GM19328 (cell line): ENCODE measurements around the gene PLAGL2.
"Not testable (repeated sequence)": the region's sequence is repeated elsewhere in the genome, so short reads cannot be mapped to it uniquely, and the experiment has no call there.

ENCODE experiments used
- ATAC-seq: cut with Tn5 transposase; IDR thresholded peaks from one replicate; pipeline ENCODE4 v1.9.1; 2021; ENCODE audit warnings: mild to moderate bottlenecking, moderate library complexity; ENCODE audit not compliant: unreplicated experiment

PLAGL2 gene

DNA sequence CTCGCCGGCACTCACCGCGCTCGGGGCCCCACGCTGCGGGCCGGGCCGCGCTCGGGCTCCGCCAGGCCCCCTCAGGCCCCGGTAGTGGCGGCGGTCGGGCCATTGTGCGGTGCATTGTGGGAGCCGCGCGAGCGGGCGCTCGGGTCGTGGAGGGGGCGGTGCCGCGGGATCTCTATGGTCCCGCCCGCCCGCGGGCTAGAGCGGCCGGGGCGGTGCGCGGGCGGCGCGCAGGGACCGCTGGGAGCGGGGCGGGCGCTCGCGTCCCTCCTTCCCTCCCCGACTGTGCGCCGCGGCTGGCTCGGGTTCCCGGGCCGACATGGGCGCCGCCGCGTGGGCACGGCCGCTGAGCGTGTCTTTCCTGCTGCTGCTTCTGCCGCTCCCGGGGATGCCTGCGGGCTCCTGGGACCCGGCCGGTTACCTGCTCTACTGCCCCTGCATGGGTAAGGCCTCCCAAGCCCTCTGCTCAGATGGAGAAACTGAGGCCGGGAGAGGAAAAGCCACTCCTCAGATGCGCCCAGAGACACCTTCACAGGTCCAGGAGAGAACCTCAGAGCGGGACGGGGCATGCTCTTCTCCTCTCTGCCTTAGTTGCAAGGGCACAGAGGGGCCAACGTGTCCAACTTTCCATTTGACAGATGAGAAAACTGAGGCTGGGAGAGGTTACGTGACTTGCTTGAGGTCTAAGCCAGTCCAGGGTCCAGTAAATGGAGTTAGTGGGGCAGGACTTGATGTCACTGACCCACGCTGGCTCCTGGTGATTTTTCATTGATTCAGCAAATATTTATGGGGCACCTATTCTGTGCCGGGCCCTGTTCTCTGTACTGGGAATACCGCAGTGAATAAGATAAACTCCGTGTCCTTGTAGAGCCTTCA is at the start of gene PLAGL2, which contains the start of gene POFUT1:
Gene PLAGL2, minus strand, starts transcription at position 118 of the 873 bp plus-strand sequence. CDS start 5,565 bp downstream, outside the sequence.
Gene POFUT1, plus strand, starts transcription at position 255 of the 873 bp plus-strand sequence. Its CDS starts 62 bp downstream, at position 317.
- peak; percentile 83 for ATAC-seq

GRCh38 chr20:32252189-32252588 is 44.6 kb upstream of the PLAGL2 start:
- no peak for ATAC-seq

DNA sequence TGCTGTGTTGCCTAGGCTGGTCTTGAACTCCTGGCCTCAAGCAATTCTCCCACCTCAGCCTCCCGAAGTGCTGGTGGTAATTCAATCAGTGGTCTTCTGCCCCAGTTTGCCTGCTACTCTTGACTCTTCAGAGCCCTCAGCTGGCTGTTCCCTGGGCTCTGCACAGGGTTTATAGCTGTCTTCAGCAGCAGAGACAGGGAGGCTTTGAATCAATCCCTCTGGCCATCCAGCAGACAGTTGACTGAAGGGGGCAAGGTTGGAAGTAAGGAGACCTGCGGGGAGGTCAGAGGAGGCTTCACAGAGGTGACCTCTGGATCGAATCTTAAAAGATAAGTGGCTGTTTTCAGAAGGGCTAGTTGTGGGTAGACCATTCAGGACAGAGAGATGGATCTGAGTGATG is 43.9 kb upstream of the PLAGL2 start:
- ATAC-seq = no peak

- ATAC-seq = no peak
These were observed 41.6 kb upstream of the PLAGL2 start for GRCh38 chr20:32249030-32249738.

DNA sequence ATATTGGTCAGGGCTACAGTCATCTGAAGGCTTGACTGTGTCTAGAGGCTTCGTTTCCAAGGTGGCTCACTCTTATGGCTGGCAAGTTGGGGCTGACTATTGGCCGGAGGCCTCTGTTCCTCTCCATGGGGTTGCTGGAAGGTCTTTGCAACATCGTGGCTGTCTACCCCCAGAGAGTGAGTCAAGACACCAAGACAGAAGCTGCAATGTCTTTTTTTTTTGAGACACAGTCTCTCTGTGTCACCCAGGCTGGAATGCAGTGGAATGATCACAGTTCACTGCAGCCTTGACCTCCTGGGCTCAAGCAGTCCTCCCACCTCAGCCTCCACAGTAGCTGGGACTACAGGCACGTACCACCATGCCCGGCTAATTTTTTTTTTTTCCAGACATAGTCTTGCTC is 40.5 kb upstream of the PLAGL2 start:
- no peak for ATAC-seq

DNA sequence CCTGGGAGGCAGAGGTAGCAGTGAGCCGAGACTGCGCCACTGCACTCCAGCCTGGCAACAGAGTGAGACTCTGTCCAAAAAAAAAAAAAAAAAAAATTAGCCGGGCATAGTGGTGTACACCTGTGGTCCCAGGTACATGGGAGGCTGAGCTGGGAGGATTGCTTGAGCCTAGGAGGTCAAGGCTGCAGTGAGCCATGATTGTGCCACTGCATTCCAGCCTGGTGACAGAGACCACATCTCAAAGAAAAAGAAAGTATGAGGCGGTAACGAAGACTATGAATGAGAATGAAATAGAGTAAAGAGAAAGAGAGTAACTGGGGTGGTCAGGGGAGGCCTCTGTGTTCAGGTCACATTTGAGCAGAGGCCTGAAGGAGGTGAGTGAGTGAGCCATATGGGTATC is 38.7 kb upstream of the PLAGL2 start:
- not testable (repeated sequence) for ATAC-seq

- no peak for ATAC-seq
These were observed 37.4 kb upstream of the PLAGL2 start for GRCh38 chr20:32244959-32245358.

GRCh38 chr20:32244150-32244823 is 36.7 kb upstream of the PLAGL2 start:
- ATAC-seq = no peak

DNA sequence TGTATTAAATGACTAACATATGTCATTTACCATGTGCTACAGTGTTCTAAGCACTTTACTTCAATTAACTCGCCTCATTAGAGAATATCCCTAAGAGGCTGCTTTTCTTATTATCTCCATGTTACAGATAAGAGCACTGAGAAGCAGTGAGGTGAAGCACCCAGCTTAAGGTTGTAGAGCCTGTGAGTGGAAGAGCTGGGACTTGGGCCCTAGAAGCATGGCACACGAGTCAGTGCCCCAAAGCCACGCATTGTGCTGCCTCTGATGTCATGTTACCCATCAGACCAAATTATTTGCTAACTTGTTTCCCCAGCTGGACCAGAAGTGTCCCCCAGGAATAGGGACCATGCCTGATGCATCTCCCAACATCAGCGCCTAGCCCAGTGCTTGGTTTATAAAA is 34.3 kb upstream of the PLAGL2 start:
- ATAC-seq = no peak

GRCh38 chr20:32240205-32240604 is 32.7 kb upstream of the PLAGL2 start:
- ATAC-seq = no peak

DNA sequence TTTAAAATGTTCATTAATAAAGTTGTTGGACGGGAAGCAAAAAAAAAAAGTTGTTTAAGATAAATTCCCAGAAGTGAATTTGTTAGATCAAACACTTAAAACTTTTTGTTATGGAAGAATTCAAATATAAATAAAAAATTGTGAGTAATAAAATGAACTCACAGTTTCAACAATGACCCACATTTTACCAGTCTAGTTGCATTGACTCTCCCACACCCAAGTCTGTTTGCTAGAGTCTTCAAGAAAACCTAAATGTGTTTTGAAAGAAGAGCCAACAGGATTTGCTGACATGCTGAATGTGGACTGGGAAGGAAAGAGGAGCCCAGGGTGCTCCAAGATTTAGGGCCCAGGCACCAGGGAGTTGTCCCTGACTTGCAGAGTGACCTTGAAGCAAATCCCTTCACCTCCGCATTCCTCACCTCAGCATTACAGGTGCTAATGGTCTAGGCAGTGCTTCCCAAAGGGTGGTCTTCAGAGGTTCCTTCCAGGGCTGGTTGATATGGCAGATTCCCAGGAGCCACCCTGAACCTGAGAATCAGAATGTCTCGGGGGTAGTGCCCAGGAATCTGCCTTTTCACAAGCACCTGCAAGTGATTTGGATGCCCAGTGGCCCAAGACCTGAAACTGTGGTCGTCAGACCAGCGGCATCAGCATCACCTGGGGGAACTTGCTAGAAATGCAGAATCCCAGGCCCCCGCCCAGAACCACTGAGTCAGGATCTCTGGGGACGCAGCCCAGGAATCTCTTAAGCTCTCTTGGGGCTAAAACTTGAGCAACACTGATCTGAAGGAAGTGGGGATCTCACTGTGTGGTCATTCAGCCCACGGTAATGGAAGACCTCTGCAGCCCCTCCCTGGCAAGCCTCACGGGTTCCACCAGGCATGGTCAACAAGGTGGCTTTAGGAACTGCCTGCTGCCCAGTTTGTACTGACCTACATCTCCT is 31.2 kb upstream of the PLAGL2 start:
- ATAC-seq = no peak

DNA sequence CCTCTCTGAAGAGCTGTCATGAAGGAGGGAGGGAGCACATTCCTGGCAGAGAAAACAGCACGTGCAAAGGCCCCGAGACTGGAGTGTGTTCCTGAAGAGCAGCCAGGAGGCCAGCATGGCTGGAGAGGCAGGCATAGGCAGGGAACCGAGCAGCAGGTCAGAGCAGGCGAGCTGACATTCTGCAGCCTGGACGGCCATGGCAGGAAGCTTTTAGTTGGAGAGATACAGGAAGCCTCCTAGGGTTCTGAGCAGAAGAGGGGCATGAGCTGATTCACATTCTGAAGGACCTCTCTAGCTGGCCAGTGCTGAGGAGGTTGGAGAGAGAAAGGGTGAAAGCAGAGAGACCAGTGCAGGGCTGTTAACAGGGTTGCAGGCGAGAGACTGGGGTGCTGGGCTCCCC is 29.9 kb upstream of the PLAGL2 start:
- no peak for ATAC-seq

GRCh38 chr20:32236819-32237218 is 29.3 kb upstream of the PLAGL2 start:
- no peak for ATAC-seq

GRCh38 chr20:32236048-32236533 is 28.5 kb upstream of the PLAGL2 start:
- ATAC-seq = no peak

GRCh38 chr20:32235331-32236047 is 27.9 kb upstream of the PLAGL2 start:
- no peak for ATAC-seq

DNA sequence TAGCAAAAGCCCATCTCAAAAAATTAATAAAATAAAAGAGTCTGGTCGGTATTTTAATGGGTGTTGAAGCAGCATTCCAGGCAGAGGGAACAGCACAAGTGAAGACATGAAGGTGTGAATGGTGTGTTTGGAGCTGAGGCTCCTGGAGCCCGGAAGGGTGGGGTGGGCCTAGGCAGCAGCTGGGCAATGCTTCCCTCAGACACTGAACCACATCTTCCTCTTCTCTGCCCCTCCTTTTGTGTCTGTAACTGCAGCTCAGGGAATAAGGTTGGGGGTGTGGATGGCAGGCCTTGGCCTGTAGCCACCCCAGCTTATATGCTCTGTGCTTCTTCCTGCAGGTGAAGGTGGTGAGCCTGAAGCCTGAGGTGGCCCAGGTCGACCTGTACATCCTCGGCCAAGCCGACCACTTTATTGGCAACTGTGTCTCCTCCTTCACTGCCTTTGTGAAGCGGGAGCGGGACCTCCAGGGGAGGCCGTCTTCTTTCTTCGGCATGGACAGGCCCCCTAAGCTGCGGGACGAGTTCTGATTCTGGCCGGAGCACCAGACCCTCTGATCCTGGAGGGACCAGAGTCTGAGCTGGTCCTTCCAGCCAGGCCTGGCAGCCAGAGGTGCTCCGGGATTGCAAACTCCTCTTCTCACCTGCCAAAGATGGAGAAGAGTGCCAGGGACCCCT is 26.7 kb upstream of the PLAGL2 start:
- ATAC-seq = no peak

DNA sequence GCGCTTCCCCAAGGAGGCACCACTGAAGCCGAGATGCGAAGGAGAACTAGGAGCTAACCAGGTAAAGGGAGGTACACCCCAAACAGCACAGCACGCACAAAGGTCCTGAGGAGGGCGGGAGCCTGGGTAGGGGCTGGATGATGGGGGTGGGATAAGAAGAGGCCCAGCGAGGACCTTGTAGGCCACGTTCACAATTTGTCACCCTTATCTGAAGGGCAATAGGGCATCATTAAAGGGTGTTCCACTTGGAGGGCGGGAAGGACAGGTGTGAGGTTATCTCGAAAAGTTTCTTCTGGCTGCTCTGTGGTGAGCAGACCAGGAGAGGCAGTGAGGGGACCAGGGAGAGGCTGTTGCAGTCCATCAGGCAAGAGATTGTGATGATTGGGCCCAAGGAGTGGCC is 25.7 kb upstream of the PLAGL2 start:
- ATAC-seq = no peak

DNA sequence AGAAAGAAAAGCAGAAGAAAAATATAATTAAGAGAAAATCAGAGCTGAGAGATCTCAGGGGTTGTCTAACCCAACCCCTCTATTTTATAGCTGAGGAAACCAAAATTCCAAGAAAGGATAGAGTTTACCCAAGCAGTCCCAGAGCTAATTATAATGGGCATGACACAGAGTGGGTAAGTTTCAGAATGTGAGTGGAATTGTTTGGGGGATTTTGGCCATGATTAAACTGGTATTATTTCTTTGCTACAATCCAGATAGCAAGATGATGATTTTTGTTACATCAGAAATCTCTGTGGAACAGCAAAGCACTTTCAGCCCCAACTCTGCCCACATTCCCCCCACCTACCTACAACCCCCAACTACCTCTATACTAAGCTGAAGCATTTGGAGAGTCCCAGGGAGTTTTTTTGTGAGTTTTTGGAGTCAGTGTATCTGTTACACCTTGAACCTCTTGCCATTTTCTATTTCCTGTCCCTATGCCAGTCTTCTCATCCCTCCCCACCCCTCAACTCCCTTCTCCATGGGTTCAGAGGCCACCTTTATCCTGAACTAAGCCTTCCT is 24.9 kb upstream of the PLAGL2 start:
- no peak for ATAC-seq

DNA sequence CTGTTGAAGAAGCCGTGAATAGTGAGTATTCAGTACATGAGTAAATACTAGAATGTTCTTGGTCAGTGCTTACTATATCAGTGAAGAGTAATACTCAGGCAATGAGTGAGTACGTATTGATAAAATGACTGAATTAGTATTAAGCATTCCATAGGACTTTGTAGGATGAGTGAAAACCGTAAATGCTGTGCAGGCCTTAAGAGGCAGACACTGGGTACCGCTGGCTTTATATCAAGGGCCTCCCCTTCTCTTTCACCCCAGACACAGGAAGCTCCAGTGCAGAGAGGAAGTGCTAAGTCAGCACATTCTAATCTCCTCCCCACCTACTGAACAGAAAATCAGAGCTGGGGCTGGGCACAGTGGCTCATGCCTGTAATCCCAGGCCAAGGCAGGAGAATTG is 24.3 kb upstream of the PLAGL2 start:
- ATAC-seq = no peak
